Measurements from ENCODE around the gene KIAA0753.

Gene KIAA0753

DNA sequence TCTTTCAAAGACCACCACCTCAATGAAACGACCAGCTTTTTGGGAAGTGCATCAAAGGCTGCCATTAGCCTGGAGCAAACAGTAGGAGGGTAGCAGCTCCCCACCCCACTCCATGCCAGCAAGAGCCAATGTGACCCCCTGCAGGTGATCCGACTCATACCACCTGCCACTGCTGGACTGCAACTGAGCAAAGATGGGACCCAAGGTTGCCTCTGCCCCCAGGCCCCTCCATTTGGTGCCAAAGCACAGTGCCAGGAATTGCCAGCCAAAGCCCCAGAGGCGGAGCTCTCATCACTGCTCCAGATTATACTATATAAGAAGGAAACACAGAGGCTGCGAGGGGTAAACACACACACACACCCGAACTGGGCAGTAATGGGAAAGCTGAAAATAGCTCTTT lies 92.5 kb downstream of the KIAA0753 start:
- peaks cover 6% of the 10 kb centered on the region for H3K4me1 ChIP-seq (ENCODE audit: control insufficient read depth, insufficient read depth, low read length)
- no peaks in the 10 kb centered on the region for H3K9me3 ChIP-seq (ENCODE audit: control insufficient read depth, insufficient read depth, low read length)
- H3K4me3 ChIP-seq (ENCODE audit: low read depth, low read length): no peak overlapping the region
- H3K9ac ChIP-seq (ENCODE audit: low read depth, low read length): no peak overlapping the region
- H3K27me3 ChIP-seq (ENCODE audit: control insufficient read depth, insufficient read depth, low read length): no peaks in the 10 kb centered on the region
- no peaks in the 10 kb centered on the region for H3K36me3 ChIP-seq (ENCODE audit: control insufficient read depth, insufficient read depth, low read length)

DNA sequence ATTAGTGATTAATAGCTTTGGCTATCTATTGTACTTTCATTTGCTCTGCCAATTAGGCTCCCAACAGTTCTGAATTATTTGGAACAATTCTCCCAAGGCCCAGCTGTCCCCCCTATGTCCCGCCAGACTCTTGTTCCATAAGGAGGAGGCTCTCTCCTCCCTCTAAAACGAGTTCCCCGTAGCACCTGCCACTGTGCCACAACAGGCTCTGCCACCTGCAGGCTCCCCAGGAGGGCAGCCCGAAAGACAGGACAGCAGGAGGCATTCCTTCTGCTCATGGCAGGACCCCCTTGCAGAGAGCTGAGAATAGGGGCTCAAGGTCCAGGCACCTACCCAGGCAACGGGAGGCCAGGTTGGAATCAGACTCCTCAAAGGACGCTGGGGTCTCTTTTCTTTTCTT lies 93.2 kb downstream of the KIAA0753 start:
- Histone ChIP-seq H3K9me3 (ENCODE audit: control insufficient read depth, insufficient read depth, low read length) (no peaks in the 10 kb centered on the region), H3K36me3 (ENCODE audit: control insufficient read depth, insufficient read depth, low read length) (no peaks in the 10 kb centered on the region), H3K4me3 (ENCODE audit: low read depth, low read length) (no peak overlapping the region), H3K9ac (ENCODE audit: low read depth, low read length) (no peak overlapping the region), H3K27me3 (ENCODE audit: control insufficient read depth, insufficient read depth, low read length) (no peaks in the 10 kb centered on the region), H3K4me1 (ENCODE audit: control insufficient read depth, insufficient read depth, low read length) (peaks cover 6% of the 10 kb centered on the region)

DNA sequence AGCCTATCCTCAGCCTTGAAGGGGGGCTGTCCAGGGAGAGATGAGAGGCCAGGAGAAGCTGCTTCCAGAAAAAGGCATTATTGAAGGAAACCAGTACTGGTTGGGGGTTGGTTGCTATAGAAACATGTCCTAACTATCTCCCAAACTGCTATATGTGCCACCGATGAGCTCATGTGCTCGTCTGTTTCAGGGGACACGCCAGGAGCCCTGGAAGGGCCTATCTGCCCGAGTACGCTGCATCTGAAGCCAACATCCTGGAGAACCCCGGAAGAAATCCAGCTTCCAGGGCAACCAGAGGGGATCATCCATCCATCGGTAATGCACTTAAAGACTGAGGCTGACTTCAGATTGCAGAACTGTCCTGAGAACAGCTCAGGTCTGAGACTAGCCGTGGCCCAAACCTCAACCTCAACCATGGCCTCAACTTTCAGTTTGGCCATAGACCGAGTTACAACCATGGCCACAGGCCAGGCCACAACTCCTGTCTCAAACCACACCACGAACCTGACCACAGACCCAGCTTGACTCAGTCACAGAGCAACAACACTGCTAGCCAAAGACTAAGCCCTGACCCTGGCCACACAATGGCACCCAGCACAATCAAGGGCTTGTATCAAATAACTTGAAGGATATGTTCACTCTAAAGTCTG lies 94.3 kb downstream of the KIAA0753 start:
- H3K9ac ChIP-seq (ENCODE audit: low read depth, low read length): no peak overlapping the region
- no peaks in the 10 kb centered on the region for H3K27me3 ChIP-seq (ENCODE audit: control insufficient read depth, insufficient read depth, low read length)
- H3K36me3 ChIP-seq (ENCODE audit: control insufficient read depth, insufficient read depth, low read length): no peaks in the 10 kb centered on the region
- H3K9me3 ChIP-seq (ENCODE audit: control insufficient read depth, insufficient read depth, low read length): no peaks in the 10 kb centered on the region
- no peak overlapping the region for H3K4me3 ChIP-seq (ENCODE audit: low read depth, low read length)
- H3K4me1 ChIP-seq (ENCODE audit: control insufficient read depth, insufficient read depth, low read length): peaks cover 9% of the 10 kb centered on the region

DNA sequence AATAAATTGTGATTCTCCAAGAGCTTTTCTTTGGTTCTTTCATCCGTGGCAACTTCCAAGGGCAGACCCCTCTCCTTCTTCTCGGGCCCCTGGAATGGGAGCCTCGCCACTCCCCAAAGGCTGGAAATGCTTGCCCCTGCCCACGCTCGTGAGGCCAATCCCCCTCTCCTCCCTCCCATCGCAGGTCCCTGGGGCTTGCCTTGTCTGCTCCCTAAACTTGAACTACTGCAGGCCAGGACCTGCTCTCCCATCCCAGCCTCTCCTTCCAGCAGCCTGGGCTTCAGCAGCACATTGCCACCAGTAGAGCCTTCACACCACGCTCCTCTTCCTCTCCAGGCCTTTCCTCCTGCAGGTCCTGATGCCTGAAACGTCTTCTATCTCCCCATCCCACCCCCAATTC lies 95.2 kb downstream of the KIAA0753 start:
- no peaks in the 10 kb centered on the region for H3K27me3 ChIP-seq (ENCODE audit: control insufficient read depth, insufficient read depth, low read length)
- H3K4me3 ChIP-seq (ENCODE audit: low read depth, low read length): no peak overlapping the region
- no peak overlapping the region for H3K9ac ChIP-seq (ENCODE audit: low read depth, low read length)
- peaks cover 10% of the 10 kb centered on the region for H3K4me1 ChIP-seq (ENCODE audit: control insufficient read depth, insufficient read depth, low read length)
- H3K9me3 ChIP-seq (ENCODE audit: control insufficient read depth, insufficient read depth, low read length): no peaks in the 10 kb centered on the region
- H3K36me3 ChIP-seq (ENCODE audit: control insufficient read depth, insufficient read depth, low read length): no peaks in the 10 kb centered on the region

DNA sequence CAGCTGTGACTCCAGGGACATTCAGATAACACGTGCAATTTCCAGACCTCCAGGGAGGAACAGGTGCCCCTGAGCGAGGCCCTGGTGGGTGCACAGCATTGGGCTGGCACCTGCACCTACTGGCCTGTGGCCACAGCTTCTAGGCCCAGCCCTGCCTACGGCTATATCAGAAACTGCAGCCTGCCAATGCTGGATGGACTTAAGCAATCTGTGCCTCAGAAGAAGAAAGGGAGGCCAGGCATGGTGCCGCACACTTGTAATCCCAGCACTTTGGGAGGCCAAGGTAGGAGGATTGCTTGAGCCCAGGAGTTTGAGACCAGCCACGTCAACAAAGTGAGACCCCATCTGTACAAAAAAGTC lies 96.5 kb downstream of the KIAA0753 start:
- Histone ChIP-seq H3K27me3 (ENCODE audit: control insufficient read depth, insufficient read depth, low read length) (no peaks in the 10 kb centered on the region), H3K9ac (ENCODE audit: low read depth, low read length) (no peak overlapping the region), H3K4me3 (ENCODE audit: low read depth, low read length) (no peak overlapping the region), H3K4me1 (ENCODE audit: control insufficient read depth, insufficient read depth, low read length) (peaks cover 14% of the 10 kb centered on the region), H3K9me3 (ENCODE audit: control insufficient read depth, insufficient read depth, low read length) (no peaks in the 10 kb centered on the region), H3K36me3 (ENCODE audit: control insufficient read depth, insufficient read depth, low read length) (no peaks in the 10 kb centered on the region)

DNA sequence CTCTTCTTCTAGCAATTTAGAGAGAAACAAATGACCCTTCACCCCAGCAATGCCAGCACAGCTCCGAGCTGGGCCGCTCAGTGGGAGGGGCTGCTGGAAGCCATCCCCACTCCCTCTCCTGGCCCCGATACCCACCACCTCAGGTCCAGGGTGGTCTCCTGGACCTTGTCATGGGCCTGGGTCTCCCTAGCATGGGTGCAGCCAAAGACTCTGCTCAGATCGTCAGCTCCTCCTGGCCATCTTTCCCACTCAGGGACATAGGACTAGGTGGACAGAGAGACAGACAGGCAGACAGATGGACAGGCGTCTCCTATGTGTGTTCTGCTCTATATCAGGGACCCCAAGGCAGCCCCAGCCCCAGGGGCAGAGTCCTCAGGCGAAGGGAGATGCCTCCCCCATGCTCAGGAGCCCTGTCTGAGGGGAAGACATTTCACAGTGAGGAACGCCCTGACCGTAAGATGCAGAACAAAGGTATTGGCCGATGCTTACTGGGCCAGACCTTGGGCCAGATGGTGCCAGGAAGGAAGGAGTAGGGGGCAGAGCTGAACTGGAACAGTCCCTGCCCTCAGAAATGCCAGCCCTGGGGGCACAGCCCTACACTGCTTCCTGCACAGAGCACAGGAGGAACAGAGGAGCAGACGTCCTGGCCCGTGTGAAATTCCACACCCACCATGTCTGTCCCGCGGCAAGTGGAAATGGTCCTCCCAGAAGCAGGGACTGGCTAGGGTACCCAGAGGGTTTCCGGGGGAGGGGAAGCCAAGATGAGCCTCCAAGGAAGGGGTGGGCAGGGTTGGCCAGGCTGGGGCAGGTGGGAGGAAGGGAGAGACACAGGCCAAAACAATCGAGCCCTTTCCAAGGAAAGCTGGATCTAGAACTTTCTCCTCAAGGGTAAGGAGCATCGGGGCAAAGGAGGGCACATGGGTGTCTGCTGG lies 97.2 kb downstream of the KIAA0753 start:
- Histone ChIP-seq H3K9ac (ENCODE audit: low read depth, low read length) (no peak overlapping the region), H3K4me1 (ENCODE audit: control insufficient read depth, insufficient read depth, low read length) (peaks cover 14% of the 10 kb centered on the region), H3K36me3 (ENCODE audit: control insufficient read depth, insufficient read depth, low read length) (no peaks in the 10 kb centered on the region), H3K9me3 (ENCODE audit: control insufficient read depth, insufficient read depth, low read length) (no peaks in the 10 kb centered on the region), H3K27me3 (ENCODE audit: control insufficient read depth, insufficient read depth, low read length) (no peaks in the 10 kb centered on the region), H3K4me3 (ENCODE audit: low read depth, low read length) (no peak overlapping the region)

DNA sequence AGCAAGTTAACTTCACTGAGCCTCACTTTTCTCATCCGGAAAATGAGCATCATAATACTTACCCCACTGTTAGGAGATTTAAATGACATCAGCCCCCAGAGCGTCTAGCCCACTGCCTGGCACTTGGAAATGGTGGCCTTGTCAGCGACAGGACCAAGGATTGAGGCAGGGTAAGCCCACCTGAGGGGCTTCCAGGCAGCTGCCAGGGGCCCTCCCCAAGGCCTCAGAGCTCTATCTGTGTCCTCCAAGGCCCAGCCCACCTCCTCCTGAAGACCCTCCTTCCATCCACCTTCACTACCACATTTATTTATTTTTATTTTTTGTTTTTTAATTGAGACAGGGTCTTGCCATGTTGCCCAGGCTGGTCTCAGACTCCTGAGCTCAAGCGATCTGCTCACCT lies 97.9 kb downstream of the KIAA0753 start:
- no peaks in the 10 kb centered on the region for H3K36me3 ChIP-seq (ENCODE audit: control insufficient read depth, insufficient read depth, low read length)
- H3K4me1 ChIP-seq (ENCODE audit: control insufficient read depth, insufficient read depth, low read length): peaks cover 14% of the 10 kb centered on the region
- H3K9me3 ChIP-seq (ENCODE audit: control insufficient read depth, insufficient read depth, low read length): no peaks in the 10 kb centered on the region
- H3K9ac ChIP-seq (ENCODE audit: low read depth, low read length): no peak overlapping the region
- H3K27me3 ChIP-seq (ENCODE audit: control insufficient read depth, insufficient read depth, low read length): no peaks in the 10 kb centered on the region
- H3K4me3 ChIP-seq (ENCODE audit: low read depth, low read length): no peak overlapping the region

DNA sequence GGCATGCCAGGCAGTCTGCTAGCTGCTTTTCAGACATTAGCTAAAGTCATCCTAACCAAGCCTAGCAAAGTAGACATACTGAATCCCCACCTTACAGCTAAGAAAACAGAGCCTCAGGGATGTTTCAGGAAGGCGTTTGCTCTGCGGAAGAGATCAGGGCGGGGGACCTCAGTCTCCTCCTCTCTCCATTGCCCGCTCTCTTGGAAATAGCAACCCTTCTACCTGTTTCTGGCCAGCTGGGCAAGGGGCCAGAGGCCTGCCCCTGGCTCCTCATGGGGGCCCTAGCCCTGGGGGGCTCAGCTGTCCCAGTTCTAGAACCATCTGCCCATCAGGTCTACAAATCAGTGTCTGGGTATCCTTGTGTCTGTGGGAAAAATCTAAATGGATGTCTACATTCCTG lies 98.6 kb downstream of the KIAA0753 start:
- Histone ChIP-seq H3K4me3 (ENCODE audit: low read depth, low read length) (no peak overlapping the region), H3K4me1 (ENCODE audit: control insufficient read depth, insufficient read depth, low read length) (peaks cover 14% of the 10 kb centered on the region), H3K9ac (ENCODE audit: low read depth, low read length) (no peak overlapping the region), H3K9me3 (ENCODE audit: control insufficient read depth, insufficient read depth, low read length) (no peaks in the 10 kb centered on the region), H3K27me3 (ENCODE audit: control insufficient read depth, insufficient read depth, low read length) (no peaks in the 10 kb centered on the region), H3K36me3 (ENCODE audit: control insufficient read depth, insufficient read depth, low read length) (no peaks in the 10 kb centered on the region)

DNA sequence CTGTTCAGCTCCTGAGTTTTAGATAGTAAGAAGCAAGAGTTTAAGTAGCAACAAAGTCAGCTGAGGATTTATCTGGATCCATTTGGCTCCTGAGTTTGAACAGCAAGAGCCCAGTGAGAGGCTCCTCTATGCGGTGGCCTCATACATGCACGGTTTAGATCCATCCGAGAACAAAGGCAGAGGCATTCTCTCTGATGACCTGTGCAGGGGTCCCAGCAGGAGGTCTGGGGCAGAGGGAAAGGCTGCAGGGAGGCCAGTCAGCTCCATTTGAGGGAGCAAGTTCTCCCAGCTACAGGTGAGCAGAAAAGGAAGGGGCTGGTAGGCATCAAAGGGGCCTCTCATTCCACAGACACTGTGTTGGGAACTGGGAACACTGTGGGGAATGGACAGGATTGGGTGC lies 100.6 kb downstream of the KIAA0753 start:
- no peak overlapping the region for H3K9ac ChIP-seq (ENCODE audit: low read depth, low read length)
- H3K9me3 ChIP-seq (ENCODE audit: control insufficient read depth, insufficient read depth, low read length): no peaks in the 10 kb centered on the region
- no peak overlapping the region for H3K4me3 ChIP-seq (ENCODE audit: low read depth, low read length)
- H3K36me3 ChIP-seq (ENCODE audit: control insufficient read depth, insufficient read depth, low read length): no peaks in the 10 kb centered on the region
- peaks cover 10% of the 10 kb centered on the region for H3K4me1 ChIP-seq (ENCODE audit: control insufficient read depth, insufficient read depth, low read length)
- H3K27me3 ChIP-seq (ENCODE audit: control insufficient read depth, insufficient read depth, low read length): no peaks in the 10 kb centered on the region

DNA sequence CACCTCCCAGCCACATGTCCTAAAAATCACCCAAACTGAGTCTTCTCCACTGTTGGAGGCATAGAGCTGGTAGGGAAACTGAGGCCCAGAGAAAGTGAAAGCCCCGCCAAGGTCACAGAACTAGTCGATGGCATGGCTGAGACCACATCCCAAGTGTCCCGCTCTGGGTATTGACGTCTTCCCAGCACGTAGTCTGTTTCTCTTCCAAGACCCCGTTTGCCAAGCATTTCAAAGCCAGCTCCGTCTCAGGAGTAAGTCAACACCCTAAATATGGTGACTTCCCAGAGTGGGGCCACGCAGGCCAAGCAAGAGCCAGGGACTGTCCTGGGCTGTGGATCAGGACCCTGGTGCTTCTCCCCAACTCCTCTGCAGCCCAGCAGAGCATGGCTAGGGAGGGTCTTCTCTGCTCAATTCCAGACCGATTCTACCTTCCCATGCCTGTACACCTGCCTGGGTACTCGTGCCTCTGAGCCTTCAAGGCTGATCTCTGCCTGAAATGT lies 103.9 kb downstream of the KIAA0753 start:
- Histone ChIP-seq H3K4me1 (ENCODE audit: control insufficient read depth, insufficient read depth, low read length) (peaks cover 10% of the 10 kb centered on the region), H3K9ac (ENCODE audit: low read depth, low read length) (no peak overlapping the region), H3K9me3 (ENCODE audit: control insufficient read depth, insufficient read depth, low read length) (no peaks in the 10 kb centered on the region), H3K27me3 (ENCODE audit: control insufficient read depth, insufficient read depth, low read length) (no peaks in the 10 kb centered on the region), H3K36me3 (ENCODE audit: control insufficient read depth, insufficient read depth, low read length) (no peaks in the 10 kb centered on the region), H3K4me3 (ENCODE audit: low read depth, low read length) (no peak overlapping the region)

DNA sequence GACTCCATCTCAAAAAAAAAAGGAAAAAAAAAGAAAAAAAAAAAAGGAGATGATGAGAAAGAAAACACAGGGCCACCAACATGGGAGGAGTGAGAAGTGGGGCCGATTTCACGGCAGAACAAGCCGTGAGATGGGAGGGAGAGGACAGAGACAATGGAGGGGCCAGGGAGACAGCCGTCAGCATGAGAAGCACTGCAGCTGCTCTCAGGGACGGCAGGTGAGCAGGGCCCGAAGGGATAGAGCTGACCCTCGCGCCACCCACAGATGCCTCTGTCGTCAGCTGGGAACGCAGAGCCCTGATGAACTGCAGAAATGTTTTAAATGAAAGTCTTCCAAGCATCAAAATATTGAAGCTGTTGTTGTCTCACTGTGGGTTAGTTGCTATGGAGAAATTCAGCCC lies 104.5 kb downstream of the KIAA0753 start:
- Histone ChIP-seq H3K9me3 (ENCODE audit: control insufficient read depth, insufficient read depth, low read length) (no peaks in the 10 kb centered on the region), H3K27me3 (ENCODE audit: control insufficient read depth, insufficient read depth, low read length) (no peaks in the 10 kb centered on the region), H3K9ac (ENCODE audit: low read depth, low read length) (no peak overlapping the region), H3K4me3 (ENCODE audit: low read depth, low read length) (no peak overlapping the region), H3K4me1 (ENCODE audit: control insufficient read depth, insufficient read depth, low read length) (peaks cover 6% of the 10 kb centered on the region), H3K36me3 (ENCODE audit: control insufficient read depth, insufficient read depth, low read length) (no peaks in the 10 kb centered on the region)

Data from iPS-15b (cell line).